Germinal center (tissue), 1 donor: ENCODE results near the gene LRRC10.

Experiments used
- DNase-seq: peaks from one replicate; pipeline ENCODE4 v3.0.0; 2012; ENCODE audit warnings: mixed read lengths, low spot score

The LRRC10 gene

DNA sequence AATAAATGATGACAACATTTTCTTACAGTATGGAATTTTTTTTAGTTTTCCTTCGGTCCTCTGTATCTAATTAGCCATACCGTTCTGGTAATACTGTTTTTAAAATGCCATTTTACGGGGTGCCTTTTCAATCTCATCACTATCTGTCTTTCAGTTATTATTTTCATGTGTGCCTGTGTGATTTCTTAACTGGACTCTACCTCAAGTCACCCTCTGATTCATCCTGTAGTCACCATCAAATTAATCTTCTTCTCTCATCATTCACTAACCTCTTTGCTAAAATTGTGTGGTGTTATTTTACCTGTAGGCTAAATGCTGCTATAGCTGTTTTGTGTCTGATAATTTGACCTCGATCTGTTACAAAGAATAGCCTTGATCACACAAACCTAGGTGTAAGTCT is 41.5 kb downstream of the LRRC10 start:
- DNase-seq: no peak

DNA sequence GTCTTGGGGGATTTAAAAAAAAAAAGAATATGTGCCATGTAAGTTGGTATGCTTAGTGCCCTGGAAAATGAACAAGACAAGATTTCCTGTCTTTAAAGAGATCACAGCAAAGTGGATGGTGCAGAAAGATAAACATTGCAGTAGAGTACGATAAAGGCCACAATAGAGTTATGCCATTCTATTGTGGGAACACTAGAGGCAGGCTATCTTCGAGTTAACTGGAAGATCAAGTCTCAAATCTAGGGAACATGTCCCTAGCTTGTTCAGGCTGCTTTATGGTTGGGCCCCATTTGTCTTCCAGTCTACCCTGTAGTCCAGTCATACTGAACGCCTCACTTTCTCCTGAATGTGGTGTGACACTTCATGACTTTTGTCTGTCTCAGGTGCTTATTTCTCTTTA is 44.1 kb downstream of the LRRC10 start:
- no peak for DNase-seq

DNA sequence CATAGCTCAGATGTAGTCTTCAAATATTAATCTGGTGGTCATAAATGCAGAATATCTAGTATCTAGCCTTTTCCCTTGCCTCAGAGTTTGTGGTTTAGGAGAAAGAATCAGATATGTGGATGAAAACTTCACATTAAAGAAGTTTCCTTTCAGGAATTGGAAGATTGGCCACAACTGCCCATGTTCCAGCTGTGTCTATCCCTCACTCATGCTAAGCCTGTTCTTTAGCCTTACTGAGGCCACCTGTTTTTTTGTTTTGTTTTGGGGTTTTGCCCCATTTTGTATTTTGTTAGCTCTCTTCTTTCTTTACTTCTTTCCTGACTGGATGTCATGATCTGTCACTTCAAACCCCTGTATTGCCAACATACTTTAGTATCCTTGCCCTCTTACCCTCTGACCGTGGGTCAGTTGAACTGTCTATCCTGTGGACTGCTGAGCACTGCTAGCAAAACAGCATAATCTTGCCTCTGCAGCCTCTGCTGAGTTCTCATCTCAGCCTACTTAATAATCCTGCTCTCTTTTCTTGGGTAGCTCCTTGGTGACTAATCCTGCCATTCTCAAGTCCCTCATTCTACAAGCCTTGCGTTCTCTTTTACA is 47.4 kb downstream of the LRRC10 start:
- DNase-seq: no peak
